Measurements from ENCODE around the gene HDDC3. TPM values are rescaled to one million over a fixed set of nuclear protein-coding genes. Genes with fewer than 3 reads are reported as not detected.
A peak's percentile ranks its signal among the peaks of the same experiment; 100 is the strongest.

Gene HDDC3
- total and polyA plus RNA-seq, 9 of the 15 experiments (the other 6 are each of a cell fraction or from before 2014, with no cell fraction given): 14.9 to 55.8 (median 36.9) TPM

DNA sequence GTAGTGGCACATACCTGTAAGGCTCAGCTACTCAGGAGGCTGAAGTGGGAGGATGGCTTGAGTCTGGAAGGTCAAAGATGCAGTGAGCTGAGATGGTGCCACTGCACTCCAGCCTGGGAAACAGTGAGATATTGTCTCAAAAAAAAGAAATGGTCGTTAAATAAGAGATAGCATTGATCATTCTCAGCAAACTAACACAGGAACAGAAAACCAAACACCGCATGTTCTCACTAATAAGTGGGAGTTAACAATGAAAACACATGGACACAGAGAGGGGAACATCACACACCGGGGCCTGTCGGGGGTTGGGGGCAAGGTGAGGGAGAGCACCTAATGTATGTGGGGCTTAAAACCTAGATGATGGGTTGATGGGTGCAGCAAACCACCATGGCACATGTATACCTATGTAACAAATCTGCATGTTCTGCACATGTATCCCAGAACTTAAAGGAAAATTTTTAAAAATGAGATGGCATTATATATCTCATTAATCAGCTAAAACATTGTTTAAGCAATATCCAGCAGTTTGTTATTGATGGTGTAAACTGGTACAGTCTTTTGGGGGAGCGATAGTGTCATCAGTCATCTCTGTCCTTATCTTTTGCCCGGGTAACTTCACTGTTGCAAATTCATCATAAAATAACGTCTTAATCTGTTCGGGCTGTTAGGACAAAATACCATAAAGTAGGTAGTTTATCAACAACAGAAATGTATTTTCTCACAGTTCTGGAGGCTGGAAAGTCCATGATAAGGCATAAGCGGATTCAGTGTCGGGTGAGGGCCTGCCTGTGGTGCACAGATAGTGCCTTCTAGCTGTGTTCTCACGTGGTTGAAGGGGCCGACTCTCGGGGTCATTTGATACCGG, 30.9 kb downstream of the HDDC3 start (continued):
- TF ChIP-seq, protein P1, sequence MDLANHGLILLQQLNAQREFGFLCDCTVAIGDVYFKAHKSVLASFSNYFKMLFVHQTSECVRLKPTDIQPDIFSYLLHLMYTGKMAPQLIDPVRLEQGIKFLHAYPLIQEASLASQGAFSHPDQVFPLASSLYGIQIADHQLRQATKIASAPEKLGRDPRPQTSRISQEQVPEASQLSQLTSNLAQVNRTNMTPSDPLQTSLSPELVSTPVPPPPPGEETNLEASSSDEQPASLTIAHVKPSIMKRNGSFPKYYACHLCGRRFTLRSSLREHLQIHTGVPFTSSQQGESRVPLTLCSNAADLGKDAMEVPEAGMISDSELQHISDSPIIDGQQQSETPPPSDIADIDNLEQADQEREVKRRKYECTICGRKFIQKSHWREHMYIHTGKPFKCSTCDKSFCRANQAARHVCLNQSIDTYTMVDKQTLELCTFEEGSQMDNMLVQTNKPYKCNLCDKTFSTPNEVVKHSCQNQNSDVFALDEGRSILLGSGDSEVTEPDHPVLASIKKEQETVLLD (IDR thresholded peaks at IDR 0.05): peak; percentile 64; the same call in 1 of the 2 replicates
- TF ChIP-seq STAG1 (CRISPR knock-in tag; IDR thresholded peaks at IDR 0.05; ENCODE audit: borderline replicate concordance) (no peak), PHB2 (IDR thresholded peaks at IDR 0.05; ENCODE audit: low read depth) (peak; percentile 99), ZBED1 (IDR thresholded peaks at IDR 0.05) (peak; percentile 92), SUPT5H (IDR thresholded peaks at IDR 0.05) (no peak), CREB3 (tag; conservative IDR thresholded peaks at IDR 0.05; ENCODE audit: low read depth) (peak; percentile 65; the same call in 1 of the 2 replicates), MAFK (IDR thresholded peaks at IDR 0.05; ENCODE audit: low read length) (no peak), IRF2 (CRISPR knock-in tag; IDR thresholded peaks at IDR 0.05) (no peak)
